Endodermal cell (in vitro differentiated cells): ENCODE measurements around the gene ATAD2B. TPM values are rescaled to one million over a fixed set of nuclear protein-coding genes. Genes with fewer than 3 reads are reported as not detected.

Source experiments
- DNase-seq: peaks from one replicate; pipeline ENCODE4 v3.0.0-alpha.2; 2017
- H3K27ac ChIP-seq: 2 replicates; pipeline ENCODE4 v1.5.1; 2013; ENCODE audit warnings: mild to moderate bottlenecking, low read depth, low read length, moderate library complexity
- H3K27me3 ChIP-seq: 2 replicates; pipeline ENCODE4 v1.6.1; 2013; ENCODE audit warnings: mild to moderate bottlenecking, low read length, moderate library complexity; ENCODE audit not compliant: insufficient read depth, control insufficient read depth, poor library complexity, severe bottlenecking
- H3K36me3 ChIP-seq: 2 replicates; pipeline ENCODE4 v1.7.0; 2013; ENCODE audit warnings: mild to moderate bottlenecking, low read length, moderate library complexity; ENCODE audit not compliant: control insufficient read depth, insufficient read depth
- H3K4me1 ChIP-seq: one replicate; pipeline ENCODE4 v1.7.0; 2013; ENCODE audit warnings: low read length; ENCODE audit not compliant: control insufficient read depth, insufficient read depth
- H3K4me3 ChIP-seq: 2 replicates; pipeline ENCODE4 v1.5.1; 2013; ENCODE audit warnings: mild to moderate bottlenecking, low read length, moderate library complexity
- H3K9ac ChIP-seq: 2 replicates; pipeline ENCODE4 v1.6.1; 2013; ENCODE audit warnings: mild to moderate bottlenecking, low read length, moderate library complexity; ENCODE audit not compliant: poor library complexity, severe bottlenecking; ENCODE audit errors: extremely low read depth
- H3K9me3 ChIP-seq: 2 replicates; pipeline ENCODE4 v1.6.1; 2013; ENCODE audit warnings: mild to moderate bottlenecking, low read length, moderate library complexity; ENCODE audit not compliant: control insufficient read depth
- H3K27ac Mint-ChIP-seq: 2 replicates; pipeline ENCODE4 v1.8.0; 2020; ENCODE audit warnings: mixed read lengths
- H3K27me3 Mint-ChIP-seq: 2 replicates; pipeline ENCODE4 v1.8.0; 2021; ENCODE audit warnings: mild to moderate bottlenecking, mixed read lengths; ENCODE audit not compliant: insufficient read depth
- H3K36me3 Mint-ChIP-seq: 2 replicates; pipeline ENCODE4 v1.8.0; 2020; ENCODE audit warnings: low read depth, mixed read lengths
- H3K4me1 Mint-ChIP-seq: 2 replicates; pipeline ENCODE4 v1.8.0; 2020; ENCODE audit warnings: mixed read lengths
- H3K4me3 Mint-ChIP-seq: 2 replicates; pipeline ENCODE4 v1.8.0; 2020; ENCODE audit warnings: mild to moderate bottlenecking, moderate library complexity, mixed read lengths
- H3K9me3 Mint-ChIP-seq: 2 replicates; pipeline ENCODE4 v1.8.0; 2020; ENCODE audit warnings: mild to moderate bottlenecking, mixed read lengths
- WGBS, 2 experiments: methylation state at CpG; one replicate each; pipeline versions ENCODE4 v1.1.5 to v1.1.7; 2013; ENCODE audit warnings: missing lambda C conversion rate in 2 of 2, mixed read lengths in 1 of 2; ENCODE audit not compliant: insufficient coverage in 1 of 2, insufficient read length in 1 of 2; 5-methylcytosine and 5-hydroxymethylcytosine counted together
- long read RNA-seq, 4 experiments: library from polyadenylated mRNA in 2 of 4; library from RNA in 1 of 4; library from capped mRNA in 1 of 4; stranded (forward) in 3 of 4; unstranded in 1 of 4; transcript quantifications; one replicate each; pipeline ENCODE4 v2.0.0, GENCODE V29; 2020 to 2021; ENCODE audit warnings: inconsistent platforms in 1 of 4
- polyA plus RNA-seq, 2 experiments: library from polyadenylated mRNA; stranded (reverse); fragments of 50-300 nt; gene quantifications; one replicate each; pipeline ENCODE4 v1.2.3, GENCODE V29; 2013
- total RNA-seq, 2 donors: library from RNA; stranded (reverse); fragmentation: NEBNext Ultra II Directional in 1 of 2; extraction: Animal tissue kit (Norgen Biotek cat#: 25700) in 1 of 2; gene quantifications; 2 replicates in 1 of 2; 3 replicates in 1 of 2; pipeline ENCODE4 v1.2.1, GENCODE V29; 2021
- TF ChIP-seq, protein P1 (sequence below): fragments of 200-600 bp; sonication (generic); conservative IDR thresholded peaks from 2 replicates; pipeline ENCODE4 v1.5.0; 2021; ENCODE audit warnings: antibody characterized with exemption, mild to moderate bottlenecking

Gene ATAD2B
- total RNA-seq: 10 to 100 TPM; 18.6 to 20.7 TPM
- polyA plus RNA-seq (2013, experiment 1 of 2): 13.7 TPM
- 12.6 TPM for polyA plus RNA-seq (2013, experiment 2 of 2)
- long read RNA-seq, experiment 1, partial matches to known transcripts: 0 of 2 reads
- long read RNA-seq, experiment 1, other reads (novel, unspliced or antisense): 2 of 2 reads
- long read RNA-seq, experiment 2, full-length matches to known transcripts: 3 of 27 reads
- long read RNA-seq, experiment 2, partial matches to known transcripts: 5 of 27 reads
- long read RNA-seq, experiment 2, other reads (novel, unspliced or antisense): 19 of 27 reads
- long read RNA-seq, experiment 3, full-length matches to known transcripts: 4 of 46 reads
- long read RNA-seq, experiment 3, partial matches to known transcripts: 28 of 46 reads
- long read RNA-seq, experiment 3, other reads (novel, unspliced or antisense): 14 of 46 reads
- long read RNA-seq, experiment 4, partial matches to known transcripts: 1 of 1 reads
- long read RNA-seq, experiment 4, other reads (novel, unspliced or antisense): 0 of 1 reads

DNA sequence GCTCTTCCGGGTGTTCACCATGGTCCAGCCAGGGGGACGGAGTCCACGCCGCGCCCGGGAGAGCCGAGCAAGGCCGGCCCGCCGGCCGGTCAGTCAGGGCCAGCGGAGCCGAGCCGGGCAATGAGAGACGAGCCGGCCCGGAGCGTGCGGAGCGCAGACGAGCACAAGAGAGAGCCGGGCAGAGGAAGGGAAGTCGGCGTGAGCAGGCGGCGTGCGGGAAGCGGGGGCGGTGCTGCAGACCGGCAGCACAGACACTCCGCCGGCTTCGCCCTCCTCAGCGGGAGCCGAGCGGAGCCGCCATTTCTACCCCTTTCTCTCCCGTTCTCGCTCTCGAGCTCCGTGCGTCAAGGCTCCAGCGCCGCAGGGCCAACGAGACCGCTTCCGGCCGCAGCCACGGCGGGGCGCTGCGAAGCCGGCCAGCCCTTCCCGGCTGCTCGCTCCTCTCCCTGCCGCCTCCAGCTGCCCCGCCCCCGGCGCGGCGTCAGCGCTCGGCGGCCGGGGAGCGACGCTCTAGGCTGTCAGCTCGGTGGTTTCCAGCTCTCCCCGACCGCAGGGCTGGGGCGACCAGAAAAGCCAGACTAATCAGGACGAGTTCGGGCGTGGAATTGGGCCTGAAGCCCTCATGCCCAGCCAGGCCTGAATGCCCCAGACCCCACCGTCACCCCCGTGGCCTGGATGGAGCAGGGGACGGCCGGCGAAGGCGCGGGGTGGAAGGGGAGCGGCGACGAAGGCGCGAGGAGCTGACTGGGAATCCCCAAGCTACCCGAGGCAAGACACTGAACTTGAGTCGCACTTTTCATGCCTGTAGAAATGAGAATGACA, at the start of gene ATAD2B:
ATAD2B (minus strand) TSS at position 374 of the 822 bp plus-strand sequence; CDS start at position 21, 353 bp downstream.
- H3K9ac ChIP-seq: peak within 1 kb of the TSS; percentile 95
- H3K4me1 Mint-ChIP-seq: peaks cover 23% of the 10 kb centered on the region
- 0% methylated on average over 44 to 88 of the region's 88 CpGs for WGBS, 2 experiments
- DNase-seq: peak; percentile 98
- H3K27me3 ChIP-seq: no peaks in the 10 kb centered on the region
- peak within 1 kb of the TSS; percentile 96 for H3K4me3 Mint-ChIP-seq
- H3K4me1 ChIP-seq: no peaks in the 10 kb centered on the region
- peak within 1 kb of the TSS; percentile 99 for H3K27ac Mint-ChIP-seq
- no peaks in the 10 kb centered on the region for H3K36me3 ChIP-seq
- H3K9me3 ChIP-seq: no peaks in the 10 kb centered on the region
- H3K27me3 Mint-ChIP-seq: no peaks in the 10 kb centered on the region
- H3K27ac ChIP-seq: peak within 1 kb of the TSS; percentile 97
- TF ChIP-seq, protein P1, sequence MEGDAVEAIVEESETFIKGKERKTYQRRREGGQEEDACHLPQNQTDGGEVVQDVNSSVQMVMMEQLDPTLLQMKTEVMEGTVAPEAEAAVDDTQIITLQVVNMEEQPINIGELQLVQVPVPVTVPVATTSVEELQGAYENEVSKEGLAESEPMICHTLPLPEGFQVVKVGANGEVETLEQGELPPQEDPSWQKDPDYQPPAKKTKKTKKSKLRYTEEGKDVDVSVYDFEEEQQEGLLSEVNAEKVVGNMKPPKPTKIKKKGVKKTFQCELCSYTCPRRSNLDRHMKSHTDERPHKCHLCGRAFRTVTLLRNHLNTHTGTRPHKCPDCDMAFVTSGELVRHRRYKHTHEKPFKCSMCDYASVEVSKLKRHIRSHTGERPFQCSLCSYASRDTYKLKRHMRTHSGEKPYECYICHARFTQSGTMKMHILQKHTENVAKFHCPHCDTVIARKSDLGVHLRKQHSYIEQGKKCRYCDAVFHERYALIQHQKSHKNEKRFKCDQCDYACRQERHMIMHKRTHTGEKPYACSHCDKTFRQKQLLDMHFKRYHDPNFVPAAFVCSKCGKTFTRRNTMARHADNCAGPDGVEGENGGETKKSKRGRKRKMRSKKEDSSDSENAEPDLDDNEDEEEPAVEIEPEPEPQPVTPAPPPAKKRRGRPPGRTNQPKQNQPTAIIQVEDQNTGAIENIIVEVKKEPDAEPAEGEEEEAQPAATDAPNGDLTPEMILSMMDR: peak; percentile 91
- peaks cover 12% of the 10 kb centered on the region for H3K36me3 Mint-ChIP-seq
- no peaks in the 10 kb centered on the region for H3K9me3 Mint-ChIP-seq
- peak within 1 kb of the TSS; percentile 95 for H3K4me3 ChIP-seq

DNA sequence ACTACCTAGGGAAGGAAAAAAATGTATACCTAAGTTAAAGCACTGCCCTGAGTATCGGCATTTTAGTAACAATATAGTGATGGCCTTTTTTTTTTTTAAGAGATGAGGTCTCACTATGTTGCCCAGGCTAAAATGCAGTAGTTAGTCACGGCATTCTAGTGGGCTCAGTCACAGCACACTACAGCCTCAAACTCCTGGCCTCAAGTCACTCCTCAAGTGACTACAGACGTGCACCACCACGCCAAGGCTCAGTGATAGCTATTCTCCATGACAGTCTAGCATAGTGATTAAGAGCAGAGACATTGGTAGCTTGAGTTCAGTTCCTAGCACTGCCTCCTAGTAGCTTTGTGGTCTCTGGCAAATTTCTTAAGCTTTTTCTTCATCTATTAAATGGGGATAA, 40.9 kb upstream of the ATAD2B start:
- no peaks in the 10 kb centered on the region for H3K27me3 ChIP-seq
- H3K4me1 ChIP-seq: no peaks in the 10 kb centered on the region
- H3K27me3 Mint-ChIP-seq: no peaks in the 10 kb centered on the region
- no peak for DNase-seq
- peaks cover 38% of the 10 kb centered on the region for H3K36me3 Mint-ChIP-seq
- H3K4me1 Mint-ChIP-seq: no peaks in the 10 kb centered on the region
- no peaks in the 10 kb centered on the region for H3K9me3 ChIP-seq
- no peak overlapping the region for H3K27ac Mint-ChIP-seq
- no peak overlapping the region for H3K27ac ChIP-seq
- H3K4me3 Mint-ChIP-seq: no peak overlapping the region
- TF ChIP-seq, protein P1: no peak
- 93 to 100% methylated on average over 2 to 4 of the region's 4 CpGs for WGBS, 2 experiments
- no peak overlapping the region for H3K9ac ChIP-seq
- H3K9me3 Mint-ChIP-seq: no peaks in the 10 kb centered on the region
- no peak overlapping the region for H3K4me3 ChIP-seq
- H3K36me3 ChIP-seq: peaks cover 9% of the 10 kb centered on the region

DNA sequence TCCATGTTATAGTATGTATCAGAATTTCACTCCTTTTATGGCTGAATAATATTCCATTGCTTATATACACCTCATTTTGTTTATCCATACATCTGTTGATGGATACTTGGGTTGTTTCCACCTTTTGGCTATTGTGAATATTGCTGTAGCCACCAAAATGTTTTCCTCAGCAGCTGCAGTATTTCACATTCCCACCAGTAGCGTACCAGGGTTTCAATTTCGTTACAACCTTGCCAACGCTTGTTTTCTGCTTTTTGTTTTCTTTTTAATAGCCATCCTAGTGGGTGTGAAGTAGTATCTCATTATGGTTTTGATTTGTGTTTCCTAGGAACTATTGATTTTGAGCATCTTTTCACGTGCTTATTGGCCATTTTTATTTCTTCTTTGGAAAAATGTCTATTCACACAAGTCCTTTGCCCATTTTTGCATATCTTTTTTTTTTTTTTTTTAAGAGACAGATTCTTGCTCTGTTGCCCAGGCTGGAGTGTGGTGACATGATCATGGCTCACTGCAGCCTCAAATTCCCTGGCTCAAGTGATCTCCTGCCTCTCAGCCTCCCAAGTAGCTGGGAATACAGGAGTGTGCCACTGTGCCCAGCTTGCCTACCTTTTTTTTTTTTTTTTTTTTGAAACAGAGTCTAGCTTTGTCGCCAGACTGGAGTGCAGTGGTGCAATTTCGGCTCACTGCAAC, 27.5 kb upstream of the ATAD2B start:
- H3K27me3 ChIP-seq: no peaks in the 10 kb centered on the region
- H3K36me3 Mint-ChIP-seq: peaks cover 5% of the 10 kb centered on the region
- DNase-seq: no peak
- H3K9me3 Mint-ChIP-seq: no peaks in the 10 kb centered on the region
- no peak overlapping the region for H3K9ac ChIP-seq
- 86 to 98% methylated on average over 2 to 6 of the region's 6 CpGs for WGBS, 2 experiments
- no peak overlapping the region for H3K4me3 ChIP-seq
- TF ChIP-seq, protein P1: no peak
- no peaks in the 10 kb centered on the region for H3K4me1 Mint-ChIP-seq
- H3K27me3 Mint-ChIP-seq: no peaks in the 10 kb centered on the region
- no peaks in the 10 kb centered on the region for H3K9me3 ChIP-seq
- H3K4me3 Mint-ChIP-seq: no peak overlapping the region
- no peak overlapping the region for H3K27ac Mint-ChIP-seq
- H3K36me3 ChIP-seq: peaks cover 11% of the 10 kb centered on the region
- no peak overlapping the region for H3K27ac ChIP-seq
- no peaks in the 10 kb centered on the region for H3K4me1 ChIP-seq
